H1 (cell line): ENCODE results near the gene SORBS1. TPM values are rescaled to one million over a fixed set of nuclear protein-coding genes. Genes with fewer than 3 reads are reported as not detected.
A peak's percentile ranks its signal among the peaks of the same experiment; 100 is the strongest.

Experiments
- CTCF ChIA-PET: fragments of 300-600 bp; sonication (Branson Sonifier 250); formaldehyde crosslinking; loops from one replicate; lab custom pipeline; 2021; ENCODE audit not compliant: partially characterized antibody; lab: Charles Lee
- POLR2A ChIA-PET: fragments of 300-600 bp; sonication (Branson Sonifier 250); formaldehyde crosslinking; loops from one replicate; lab custom pipeline; 2021; ENCODE audit warnings: inconsistent platforms; ENCODE audit not compliant: partially characterized antibody; lab: Charles Lee
- DNase-seq, 2 experiments: peaks; one replicate each; pipeline versions ENCODE4 v3.0.0 to v3.0.0-alpha.2; 2010 to 2022; ENCODE audit warnings: low spot score in 2 of 2, low read depth in 1 of 2, mixed read lengths in 1 of 2
- FAIRE-seq: peaks from 2 replicates; lab custom pipeline; 2011; peaks lifted over from hg19 to GRCh38; lab: Jason Lieb, UNC
- H2AFZ ChIP-seq: 2 replicates; pipeline ENCODE4 v1.8.1; 2012; ENCODE audit warnings: low read length, inconsistent platforms
- H2AK5ac ChIP-seq: 2 replicates; pipeline ENCODE4 v1.6.1; 2013; ENCODE audit warnings: low read depth, low read length
- H2BK120ac ChIP-seq: replicated peaks from 2 replicates; pipeline ENCODE3; 2013; ENCODE audit warnings: low read depth, low read length, inconsistent platforms
- H2BK12ac ChIP-seq: 2 replicates; pipeline ENCODE4 v1.6.1; 2013; ENCODE audit warnings: low read depth, low read length
- H2BK15ac ChIP-seq: 2 replicates; pipeline ENCODE4 v1.6.1; 2013; ENCODE audit warnings: low read length
- H2BK20ac ChIP-seq: 2 replicates; pipeline ENCODE4 v1.6.1; 2013; ENCODE audit warnings: low read length
- H2BK5ac ChIP-seq: 2 replicates; pipeline ENCODE4 v1.6.1; 2013; ENCODE audit warnings: low read depth, low read length
- H3K14ac ChIP-seq: 2 replicates; pipeline ENCODE4 v1.6.1; 2013; ENCODE audit warnings: inconsistent platforms; ENCODE audit not compliant: insufficient read length
- H3K18ac ChIP-seq: 2 replicates; pipeline ENCODE4 v1.6.1; 2013; ENCODE audit warnings: low read length; ENCODE audit errors: extremely low read depth
- H3K23ac ChIP-seq: 2 replicates; pipeline ENCODE4 v1.6.1; 2013; ENCODE audit warnings: inconsistent platforms; ENCODE audit not compliant: insufficient read length
- H3K23me2 ChIP-seq: 2 replicates; pipeline ENCODE4 v1.6.1; 2013; ENCODE audit warnings: low read depth, low read length
- H3K27ac ChIP-seq: 2 replicates; pipeline ENCODE4 v1.6.1; 2011; ENCODE audit warnings: low read depth, low read length, inconsistent platforms
- H3K27me3 ChIP-seq, 4 experiments: replicated peaks in 1 of 4; 1 replicate in 1 of 4; 2 replicates in 3 of 4; pipeline versions ENCODE4 v1.6.1 to v1.8.1; 2011 to 2013; ENCODE audit warnings: low read length in 3 of 4, mild to moderate bottlenecking in 3 of 4, inconsistent platforms in 2 of 4, mixed read lengths in 2 of 4, moderate library complexity in 1 of 4; ENCODE audit not compliant: control insufficient read depth in 3 of 4, insufficient read depth in 3 of 4; ENCODE audit errors: extremely low read depth in 1 of 4
- H3K36me3 ChIP-seq, 4 experiments: 2 replicates each; pipeline versions ENCODE4 v1.6.1 to v1.8.1; 2011 to 2013; ENCODE audit warnings: mild to moderate bottlenecking in 4 of 4, low read length in 3 of 4, moderate library complexity in 2 of 4, control low read depth in 1 of 4, inconsistent platforms in 1 of 4; ENCODE audit not compliant: insufficient read depth in 4 of 4, control insufficient read depth in 2 of 4
- H3K4ac ChIP-seq: replicated peaks from 2 replicates; pipeline ENCODE3; 2013; ENCODE audit warnings: low read length, low read depth, mixed read lengths, inconsistent platforms; ENCODE audit not compliant: insufficient read length
- H3K4me1 ChIP-seq, 4 experiments: replicated peaks in 1 of 4; 1 replicate in 1 of 4; 2 replicates in 3 of 4; pipeline versions ENCODE4 v1.6.1 to v1.8.1; 2011 to 2013; ENCODE audit warnings: low read length in 3 of 4, inconsistent platforms in 2 of 4, mixed read lengths in 1 of 4; ENCODE audit not compliant: insufficient read depth in 4 of 4, control insufficient read depth in 3 of 4
- H3K4me2 ChIP-seq, 2 experiments: 2 replicates each; pipeline versions ENCODE4 v1.6.1 to v1.8.1; 2011 to 2013; ENCODE audit warnings: low read depth in 2 of 2, low read length in 2 of 2, control low read depth in 1 of 2, inconsistent platforms in 1 of 2, mild to moderate bottlenecking in 1 of 2; ENCODE audit not compliant: insufficient read depth in 1 of 2
- H3K4me3 ChIP-seq, 4 experiments: fragments of 200-600, 300-600 bp in 1 of 4; sonication (generic), shearing (Covaris generic), sonication (Bioruptor Twin) in 1 of 4; 2 replicates each; pipeline versions ENCODE4 v1.5.1 to v1.8.1; 2011 to 2016; ENCODE audit warnings: low read length in 4 of 4, low read depth in 3 of 4, control low read depth in 2 of 4, inconsistent platforms in 2 of 4, mild to moderate bottlenecking in 2 of 4, mixed read lengths in 1 of 4, moderate library complexity in 1 of 4; ENCODE audit not compliant: insufficient read depth in 2 of 4; ENCODE audit errors: extremely low read depth in 1 of 4
- H3K56ac ChIP-seq: replicated peaks from 2 replicates; pipeline ENCODE3; 2013; ENCODE audit warnings: low read depth, mild to moderate bottlenecking, mixed read lengths, low read length, inconsistent platforms; ENCODE audit not compliant: insufficient read length
- H3K79me1 ChIP-seq: 2 replicates; pipeline ENCODE4 v1.6.1; 2013; ENCODE audit warnings: low read depth, low read length, control low read depth
- H3K79me2 ChIP-seq, 2 experiments: 2 replicates each; pipeline versions ENCODE4 v1.6.1 to v1.8.1; 2012 to 2013; ENCODE audit warnings: low read length in 2 of 2, mild to moderate bottlenecking in 2 of 2, inconsistent platforms in 1 of 2; ENCODE audit not compliant: insufficient read depth in 2 of 2, control insufficient read depth in 1 of 2
- H3K9ac ChIP-seq, 4 experiments: replicated peaks in 1 of 4; 1 replicate in 1 of 4; 2 replicates in 3 of 4; pipeline versions ENCODE4 v1.6.1 to v1.8.1; 2011 to 2013; ENCODE audit warnings: low read depth in 3 of 4, low read length in 3 of 4, control low read depth in 2 of 4, mild to moderate bottlenecking in 2 of 4, moderate library complexity in 2 of 4, inconsistent platforms in 1 of 4; ENCODE audit errors: extremely low read depth in 1 of 4
- H3K9me3 ChIP-seq, 2 experiments: 2 replicates each; pipeline versions ENCODE4 v1.6.1 to v1.8.1; 2012 to 2013; ENCODE audit warnings: mild to moderate bottlenecking in 2 of 2, moderate library complexity in 2 of 2, control low read depth in 1 of 2, inconsistent platforms in 1 of 2, low read depth in 1 of 2, low read length in 1 of 2, mixed read lengths in 1 of 2; ENCODE audit not compliant: insufficient read depth in 2 of 2
- H4K20me1 ChIP-seq, 2 experiments: replicated peaks in 1 of 2; 2 replicates each; pipeline versions ENCODE3 to v1.8.1; 2011 to 2013; ENCODE audit warnings: inconsistent platforms in 2 of 2, low read length in 2 of 2, mild to moderate bottlenecking in 1 of 2; ENCODE audit not compliant: insufficient read depth in 2 of 2, control insufficient read depth in 1 of 2
- H4K5ac ChIP-seq: 2 replicates; pipeline ENCODE4 v1.6.1; 2013; ENCODE audit warnings: low read length, low read depth, mixed read lengths, inconsistent platforms; ENCODE audit not compliant: insufficient read length
- H4K8ac ChIP-seq: 2 replicates; pipeline ENCODE4 v1.8.0; 2013; ENCODE audit warnings: mild to moderate bottlenecking, moderate library complexity, low read length, inconsistent platforms; ENCODE audit not compliant: insufficient read depth; ENCODE audit errors: extremely low read depth
- H4K91ac ChIP-seq: replicated peaks from 2 replicates; pipeline ENCODE3; 2013; ENCODE audit warnings: low read length, mixed read lengths, inconsistent platforms; ENCODE audit not compliant: insufficient read length
- BACH1 ChIP-seq: IDR thresholded peaks from 2 replicates; pipeline ENCODE4 v1.6.1; 2012; ENCODE audit warnings: low read length, improper control_type of control experiment
- BCL11A ChIP-seq, 2 experiments: IDR thresholded peaks; one replicate each; pipeline ENCODE4 v1.6.1; 2011; ENCODE audit warnings: low read depth in 2 of 2, low read length in 2 of 2, mild to moderate bottlenecking in 2 of 2
- CEBPB ChIP-seq: IDR thresholded peaks from 2 replicates; pipeline ENCODE4 v1.6.1; 2012; ENCODE audit warnings: low read depth, low read length
- GABPA ChIP-seq: IDR thresholded peaks from 2 replicates; pipeline ENCODE4 v1.6.1; 2011; ENCODE audit warnings: mild to moderate bottlenecking, low read length, moderate library complexity, borderline replicate concordance; ENCODE audit not compliant: insufficient read depth
- HDAC2 ChIP-seq, 2 experiments: fragments of 300-600 bp in 1 of 2; sonication (generic) in 1 of 2; IDR thresholded peaks; 2 replicates each; pipeline ENCODE4 v1.6.1; 2011 to 2012; ENCODE audit warnings: low read depth in 2 of 2, low read length in 2 of 2, mild to moderate bottlenecking in 2 of 2, moderate library complexity in 2 of 2, borderline replicate concordance in 1 of 2, inconsistent platforms in 1 of 2
- HDAC6 ChIP-seq: IDR thresholded peaks from one replicate; pipeline ENCODE4 v1.7.1; 2012; ENCODE audit warnings: low read depth, mild to moderate bottlenecking, inconsistent platforms, low read length, moderate library complexity
- KDM4A ChIP-seq: IDR thresholded peaks from one replicate; pipeline ENCODE4 v1.7.1; 2012; ENCODE audit warnings: low read depth, mild to moderate bottlenecking, moderate library complexity, low read length, inconsistent platforms; ENCODE audit not compliant: severe bottlenecking
- KDM5A ChIP-seq: fragments of 200-600 bp; IDR thresholded peaks from 2 replicates; pipeline ENCODE4 v1.7.1; 2012; ENCODE audit warnings: mild to moderate bottlenecking, low read length, inconsistent platforms, mixed read lengths
- POLR2A ChIP-seq, 2 experiments: IDR thresholded peaks; 1 replicate in 1 of 2; 2 replicates in 1 of 2; pipeline ENCODE4 v1.6.1; 2011; ENCODE audit warnings: low read depth in 2 of 2, low read length in 2 of 2, mild to moderate bottlenecking in 2 of 2; ENCODE audit errors: control extremely low read depth in 1 of 2
- SIX5 ChIP-seq: IDR thresholded peaks from 2 replicates; pipeline ENCODE4 v1.6.1; 2011; ENCODE audit warnings: mild to moderate bottlenecking, low read depth, low read length
- SP1 ChIP-seq: IDR thresholded peaks from 2 replicates; pipeline ENCODE4 v1.6.1; 2011; ENCODE audit warnings: low read depth, low read length
- SUZ12 ChIP-seq: fragments of 200-600 bp; sonication (generic); IDR thresholded peaks from 2 replicates; pipeline ENCODE4 v1.6.1; 2012; ENCODE audit warnings: mild to moderate bottlenecking, inconsistent platforms, low read length, moderate library complexity, mixed read lengths
- TCF12 ChIP-seq: IDR thresholded peaks from 2 replicates; pipeline ENCODE4 v1.6.1; 2011; ENCODE audit warnings: low read depth, mild to moderate bottlenecking, low read length
- whole genome bisulfite sequencing, 2 experiments: shearing (Covaris generic) in 1 of 2; methylation state at CpG; one replicate each; pipeline versions ENCODE4 v1.1.6 to v1.1.7; 2013 to 2015; ENCODE audit warnings: low lambda C conversion rate in 2 of 2, mixed read lengths in 2 of 2, inconsistent platforms in 1 of 2, low coverage in 1 of 2, missing lambda C conversion rate in 1 of 2; ENCODE audit not compliant: insufficient replicate concordance in 2 of 2, insufficient coverage in 1 of 2, insufficient read length in 1 of 2; ENCODE audit errors: extremely low coverage in 1 of 2, missing lambda C conversion rate in 1 of 2; 5-methylcytosine and 5-hydroxymethylcytosine counted together
- polyA plus RNA-seq, 7 experiments: library from polyadenylated mRNA; depleted of rRNA in 3 of 7; stranded (reverse) in 5 of 7; unstranded in 2 of 7; fragments of >200 nt in 5 of 7; fragments of 200-250 nt in 2 of 7; gene quantifications; 1 replicate in 5 of 7; 2 replicates in 1 of 7; 4 replicates in 1 of 7; pipeline versions ENCODE4 v1.2.1 to v1.2.3, GENCODE V29; 2011 to 2013; ENCODE audit warnings: missing spikeins in 2 of 7, mixed read lengths in 2 of 7
- total RNA-seq: library from RNA; stranded (reverse); fragmentation: NEBNext Ultra II Directional; extraction: Animal tissue kit (Norgen Biotek cat#: 25700); gene quantifications from 2 replicates; pipeline ENCODE4 v1.2.1, GENCODE V29; 2021

SORBS1 gene
- total and polyA plus RNA-seq, 2 of the 8 experiments (the other 6 are each of a cell fraction or from before 2014, with no cell fraction given): 16.0 to 35.0 TPM

GRCh38 chr10:95531058-95531809 is 29.9 kb downstream of the SORBS1 start:
- no peak overlapping the region for H3K23ac ChIP-seq
- TF ChIP-seq HDAC6: no peak
- no peak for TF ChIP-seq TCF12
- no peak for TF ChIP-seq KDM5A
- TF ChIP-seq BACH1: no peak
- TF ChIP-seq SP1: no peak
- TF ChIP-seq GABPA: no peak
- TF ChIP-seq SIX5: no peak
- no peak for TF ChIP-seq KDM4A
- no peak for TF ChIP-seq SUZ12
- TF ChIP-seq BCL11A (IDR thresholded peaks at IDR 0.05; ENCODE audit: low read depth in 2 of 2, low read length in 2 of 2): no peak
- TF ChIP-seq CEBPB: no peak
- TF ChIP-seq HDAC2 (IDR thresholded peaks at IDR 0.05; ENCODE audit: borderline replicate concordance in 1 of 2, low read depth in 2 of 2, low read length in 2 of 2): no peak
- no peak for TF ChIP-seq POLR2A (IDR thresholded peaks at IDR 0.05; ENCODE audit: control extremely low read depth in 1 of 2, low read depth in 2 of 2, low read length in 2 of 2)
- CTCF ChIA-PET: interaction anchor here (0.7 to 2.2 kb wide), 7 partner anchors 9 to 155 kb away, joined by 3 to 10 read pairs (median 5); no protein-coding TSS in a partner anchor

More at GRCh38 chr10:95531058-95531809, 29.9 kb downstream of the SORBS1 start:
- no peak overlapping the region for H3K4ac ChIP-seq
- FAIRE-seq (no peak), DNase-seq (no peak)
- no peak overlapping the region for H3K9ac ChIP-seq
- no peaks in the 10 kb centered on the region for H3K36me3 ChIP-seq
- no peak overlapping the region for H3K18ac ChIP-seq
- H4K8ac ChIP-seq: no peak overlapping the region
- H4K20me1 ChIP-seq: peaks cover 0 to 8% of the 10 kb centered on the region in 2 experiments
- H3K14ac ChIP-seq: no peak overlapping the region
- peaks cover 11% of the 10 kb centered on the region for H3K79me1 ChIP-seq
- no peak overlapping the region for H2BK5ac ChIP-seq
- H4K5ac ChIP-seq: no peak overlapping the region
- no peak overlapping the region for H4K91ac ChIP-seq
- no peak overlapping the region for H2BK20ac ChIP-seq
- H3K4me3 ChIP-seq: no peak overlapping the region
- H2AK5ac ChIP-seq: peak overlapping the region; percentile 33
- H3K4me2 ChIP-seq: no peak overlapping the region
- H3K9me3 ChIP-seq: no peaks in the 10 kb centered on the region
- no peaks in the 10 kb centered on the region for H3K23me2 ChIP-seq
- H3K27ac ChIP-seq: no peak overlapping the region
- peaks cover 6 to 74% of the 10 kb centered on the region in 2 experiments; a peak in 3 of 4 replicates for H3K79me2 ChIP-seq
- H3K4me1 ChIP-seq: peaks cover 2 to 9% (median 5%) of the 10 kb centered on the region in 4 experiments; a peak in 5 of 7 replicates
- H2BK120ac ChIP-seq: no peak overlapping the region
- 88% methylated on average over 13 of the region's 13 CpGs; no CpG with 5 or more reads in 1 of the 2 experiments for WGBS, 2 experiments
- no peaks in the 10 kb centered on the region for H3K27me3 ChIP-seq
- H2BK15ac ChIP-seq: no peak overlapping the region
- H2BK12ac ChIP-seq: no peak overlapping the region
- POLR2A ChIA-PET: interaction anchor here (1.1 kb wide), 1 partner anchor 101 kb away, joined by 3 read pairs; no protein-coding TSS in a partner anchor
- H3K56ac ChIP-seq: no peak overlapping the region
- no peak overlapping the region for H2AFZ ChIP-seq
